Measurements from ENCODE around the gene CASKIN2. TPM values are rescaled to one million over a fixed set of nuclear protein-coding genes. Genes with fewer than 3 reads are reported as not detected.

Gene CASKIN2
- total RNA-seq, 2 donors from 2014 or later, result 0.33 to 0.98 TPM

- peaks cover 16 to 26% of the 10 kb centered on the region in 2 donors for H3K4me1 Mint-ChIP-seq (ENCODE audit: low read depth in 2 of 2)
- no peak overlapping the region for H3K27ac Mint-ChIP-seq
- DNase-seq (ENCODE audit: low spot score), result no peak
- no peak overlapping the region for H3K4me3 Mint-ChIP-seq
- H3K27me3 Mint-ChIP-seq, result no peaks in the 10 kb centered on the region
- H3K36me3 Mint-ChIP-seq, result no peaks in the 10 kb centered on the region
- no peaks in the 10 kb centered on the region for H3K9me3 Mint-ChIP-seq
- ATAC-seq, result no peak
These were observed 24.8 kb upstream of the CASKIN2 start for GRCh38 chr17:75539967-75540729.

GRCh38 chr17:75536366-75536765, 21.0 kb upstream of the CASKIN2 start:
- Mint-ChIP-seq H3K27me3 (no peaks in the 10 kb centered on the region), H3K4me3 (no peak overlapping the region), H3K36me3 (no peaks in the 10 kb centered on the region), H3K27ac (no peak overlapping the region), H3K9me3 (no peaks in the 10 kb centered on the region), H3K4me1 (ENCODE audit: low read depth in 2 of 2) (peaks cover 32 to 38% of the 10 kb centered on the region in 2 donors)
- ATAC-seq (no peak), DNase-seq (ENCODE audit: low spot score) (no peak)

GRCh38 chr17:75535871-75536270, 20.5 kb upstream of the CASKIN2 start:
- Mint-ChIP-seq H3K27ac (peak overlapping the region; percentile 79), H3K36me3 (no peaks in the 10 kb centered on the region), H3K4me1 (ENCODE audit: low read depth in 2 of 2) (peaks cover 32 to 35% of the 10 kb centered on the region in 2 donors), H3K27me3 (no peaks in the 10 kb centered on the region), H3K9me3 (no peaks in the 10 kb centered on the region), H3K4me3 (peak overlapping the region; percentile 82)
- DNase-seq (ENCODE audit: low spot score), result no peak
- no peak for ATAC-seq

GRCh38 chr17:75535119-75535537, 19.8 kb upstream of the CASKIN2 start:
- DNase-seq (ENCODE audit: low spot score) (peak; percentile 88), ATAC-seq (peak; percentile 97 to 99)
- peak overlapping the region; percentile 79 for H3K27ac Mint-ChIP-seq
- H3K4me1 Mint-ChIP-seq (ENCODE audit: low read depth in 2 of 2), result peaks cover 28 to 31% of the 10 kb centered on the region in 2 donors
- H3K36me3 Mint-ChIP-seq, result no peaks in the 10 kb centered on the region
- H3K4me3 Mint-ChIP-seq, result peak overlapping the region; percentile 82
- no peaks in the 10 kb centered on the region for H3K9me3 Mint-ChIP-seq
- no peaks in the 10 kb centered on the region for H3K27me3 Mint-ChIP-seq

- ATAC-seq (no peak), DNase-seq (ENCODE audit: low spot score) (no peak)
- Mint-ChIP-seq H3K4me3 (no peak overlapping the region), H3K4me1 (ENCODE audit: low read depth in 2 of 2) (peaks cover 24 to 34% of the 10 kb centered on the region in 2 donors), H3K27ac (no peak overlapping the region), H3K9me3 (no peaks in the 10 kb centered on the region), H3K36me3 (no peaks in the 10 kb centered on the region), H3K27me3 (no peaks in the 10 kb centered on the region)
These were observed 16.4 kb upstream of the CASKIN2 start for GRCh38 chr17:75531721-75532072.

GRCh38 chr17:75530837-75531720, 15.7 kb upstream of the CASKIN2 start:
- Mint-ChIP-seq H3K36me3 (no peaks in the 10 kb centered on the region), H3K27me3 (no peaks in the 10 kb centered on the region), H3K4me1 (ENCODE audit: low read depth in 2 of 2) (peaks cover 24 to 37% of the 10 kb centered on the region in 2 donors), H3K9me3 (no peaks in the 10 kb centered on the region), H3K4me3 (no peak overlapping the region), H3K27ac (no peak overlapping the region)
- ATAC-seq, result no peak
- no peak for DNase-seq (ENCODE audit: low spot score)

GRCh38 chr17:75526555-75527270, 11.4 kb upstream of the CASKIN2 start:
- Mint-ChIP-seq H3K27me3 (no peaks in the 10 kb centered on the region), H3K27ac (peak overlapping the region in 1 of 2 donors; percentile 76)
- DNase-seq (ENCODE audit: low spot score), result no peak

GRCh38 chr17:75525806-75526554, 10.6 kb upstream of the CASKIN2 start:
- DNase-seq (ENCODE audit: low spot score) (no peak), ATAC-seq (peak; percentile 0 to 1)
- peak overlapping the region; percentile 83 for H3K4me3 Mint-ChIP-seq
- peak overlapping the region in 1 of 2 donors; percentile 76 for H3K27ac Mint-ChIP-seq
- H3K4me1 Mint-ChIP-seq (ENCODE audit: low read depth in 2 of 2), result peaks cover 0 to 17% of the 10 kb centered on the region in 2 donors
- H3K9me3 Mint-ChIP-seq, result no peaks in the 10 kb centered on the region
- H3K36me3 Mint-ChIP-seq, result no peaks in the 10 kb centered on the region
- no peaks in the 10 kb centered on the region for H3K27me3 Mint-ChIP-seq

More at GRCh38 chr17:75526555-75527270, 11.4 kb upstream of the CASKIN2 start:
- H3K9me3 Mint-ChIP-seq, result no peaks in the 10 kb centered on the region
- peaks cover 0 to 17% of the 10 kb centered on the region in 2 donors for H3K4me1 Mint-ChIP-seq (ENCODE audit: low read depth in 2 of 2)
- no peaks in the 10 kb centered on the region for H3K36me3 Mint-ChIP-seq
- peak overlapping the region; percentile 83 for H3K4me3 Mint-ChIP-seq
- ATAC-seq, result no peak

- no peaks in the 10 kb centered on the region for H3K9me3 Mint-ChIP-seq
- DNase-seq (ENCODE audit: low spot score), result peak; percentile 88
- H3K4me1 Mint-ChIP-seq (ENCODE audit: low read depth in 2 of 2), result peaks cover 0 to 17% of the 10 kb centered on the region in 2 donors
- H3K27ac Mint-ChIP-seq, result peak within 1 kb of the TSS in 1 of 2 donors; percentile 76
- H3K36me3 Mint-ChIP-seq, result no peaks in the 10 kb centered on the region
- peak within 1 kb of the TSS; percentile 83 for H3K4me3 Mint-ChIP-seq
- H3K27me3 Mint-ChIP-seq, result no peaks in the 10 kb centered on the region
- ATAC-seq, result peak; percentile 96 to 97
These were observed 9.9 kb upstream of the CASKIN2 start, which contains the start of gene LLGL2 for GRCh38 chr17:75524970-75525805. LLGL2 (plus strand) TSS chr17:75525697; CDS start chr17:75543427, 17,730 bp downstream.

- H3K4me1 Mint-ChIP-seq (ENCODE audit: low read depth in 2 of 2), result peaks cover 0 to 18% of the 10 kb centered on the region in 2 donors
- ATAC-seq (no peak), DNase-seq (ENCODE audit: low spot score) (no peak)
- H3K4me3 Mint-ChIP-seq, result peak overlapping the region; percentile 20
- H3K27me3 Mint-ChIP-seq, result no peaks in the 10 kb centered on the region
- H3K36me3 Mint-ChIP-seq, result peaks cover 4% of the 10 kb centered on the region
- no peak overlapping the region for H3K27ac Mint-ChIP-seq
- H3K9me3 Mint-ChIP-seq, result no peaks in the 10 kb centered on the region
These were observed 9.1 kb upstream of the CASKIN2 start for GRCh38 chr17:75524269-75524969.

- Mint-ChIP-seq H3K27ac (no peak overlapping the region), H3K4me3 (no peak overlapping the region), H3K9me3 (no peaks in the 10 kb centered on the region), H3K27me3 (no peaks in the 10 kb centered on the region), H3K36me3 (peaks cover 6% of the 10 kb centered on the region), H3K4me1 (ENCODE audit: low read depth in 2 of 2) (peaks cover 3 to 24% of the 10 kb centered on the region in 2 donors)
- no peak for DNase-seq (ENCODE audit: low spot score)
- ATAC-seq, result no peak
These were observed 8.3 kb upstream of the CASKIN2 start for GRCh38 chr17:75523647-75524046.

All from natural killer cell treated with Interleukin-12 subunit alpha and Interleukin-12 subunit beta and Interleukin-15 and Interleukin-18, amount 100 ng/mL, for 72 hours (primary cell).